ENCODE measurements around the gene PSMB10. TPM values are rescaled to one million over a fixed set of nuclear protein-coding genes. Genes with fewer than 3 reads are reported as not detected.

PSMB10 gene
- 10 to 100 TPM; 63.9 to 66.4 TPM for total RNA-seq

DNA sequence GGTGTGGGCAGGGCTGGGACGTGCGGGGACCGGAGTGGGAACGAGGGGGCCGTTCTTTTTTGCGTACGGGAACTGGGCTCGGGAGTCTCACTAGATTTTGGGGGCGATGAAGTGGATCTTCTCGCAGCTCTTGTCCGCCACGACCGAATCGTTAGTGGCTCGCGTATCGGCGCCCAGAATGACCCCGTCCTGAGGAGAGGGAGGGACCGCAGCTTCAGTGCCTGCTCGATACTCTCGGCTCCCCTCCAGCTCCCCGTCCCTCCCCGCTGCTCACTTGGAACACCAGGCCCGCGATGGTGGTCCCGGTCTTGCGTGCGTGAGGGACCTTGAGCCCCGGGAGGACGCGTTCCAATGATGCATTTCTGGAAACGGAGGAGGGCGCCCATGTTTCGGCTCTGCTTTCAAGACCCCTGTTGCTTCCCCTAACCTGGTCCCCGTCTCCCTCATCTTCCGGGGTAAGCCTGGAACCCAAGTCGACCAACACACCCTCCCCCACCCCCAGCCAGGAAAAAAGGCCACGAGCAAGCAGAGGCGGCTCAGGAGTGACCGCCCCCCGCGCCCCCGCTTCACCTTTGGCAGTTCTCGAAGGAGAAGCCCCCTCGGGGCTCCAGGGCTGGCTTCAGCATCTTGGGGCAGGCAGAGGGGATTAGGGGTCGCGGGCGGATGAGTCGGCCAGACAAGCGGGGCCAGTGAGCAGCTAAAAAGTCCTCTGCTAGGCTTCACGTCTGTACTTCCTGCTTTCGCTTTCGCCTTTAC, at the start of gene PSMB10:
TSS of gene PSMB10 (minus strand) at position 727 of the 756 bp plus-strand sequence. CDS start at position 626, 101 bp downstream.

DNA sequence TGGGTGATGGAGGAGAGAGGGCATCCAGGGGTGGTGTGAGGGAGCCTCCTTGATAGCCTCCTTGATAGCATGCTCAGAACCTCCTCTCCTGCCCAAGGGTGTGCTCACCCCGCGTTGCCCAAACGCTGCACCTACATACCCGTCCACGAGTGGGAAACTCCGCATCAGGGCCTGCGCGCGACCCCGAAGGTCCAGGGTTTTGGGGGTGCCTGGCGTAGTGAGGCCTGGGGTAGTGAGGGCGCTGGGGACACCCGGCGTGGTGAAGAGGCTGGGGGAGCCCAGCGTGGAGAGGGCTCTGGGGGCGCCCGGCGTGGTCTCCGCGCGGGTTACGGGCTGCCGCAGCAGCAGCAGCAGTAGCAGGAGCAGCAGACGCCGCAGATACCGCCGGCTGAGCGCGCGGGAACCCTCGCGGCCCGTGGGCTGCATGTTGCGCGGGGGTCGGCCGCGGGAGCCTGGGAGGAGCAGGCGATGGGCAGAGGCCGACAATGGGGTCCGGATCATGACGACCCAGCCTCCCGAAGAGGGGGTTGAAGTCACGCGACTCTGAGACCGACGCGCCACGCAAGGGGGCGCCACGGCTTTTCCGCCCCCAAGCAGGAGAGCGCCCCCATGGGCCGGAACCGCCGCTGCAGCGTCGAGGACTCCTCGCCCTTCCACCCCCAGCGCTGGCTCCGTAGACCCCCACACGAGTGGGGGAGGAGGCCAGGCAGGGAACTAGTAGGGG, 43.5 kb upstream of the PSMB10 start, which contains the start of gene DPEP3:
TSS of gene DPEP3 (minus strand) at position 545 of the 724 bp plus-strand sequence. CDS start at position 426, 119 bp downstream.

DNA sequence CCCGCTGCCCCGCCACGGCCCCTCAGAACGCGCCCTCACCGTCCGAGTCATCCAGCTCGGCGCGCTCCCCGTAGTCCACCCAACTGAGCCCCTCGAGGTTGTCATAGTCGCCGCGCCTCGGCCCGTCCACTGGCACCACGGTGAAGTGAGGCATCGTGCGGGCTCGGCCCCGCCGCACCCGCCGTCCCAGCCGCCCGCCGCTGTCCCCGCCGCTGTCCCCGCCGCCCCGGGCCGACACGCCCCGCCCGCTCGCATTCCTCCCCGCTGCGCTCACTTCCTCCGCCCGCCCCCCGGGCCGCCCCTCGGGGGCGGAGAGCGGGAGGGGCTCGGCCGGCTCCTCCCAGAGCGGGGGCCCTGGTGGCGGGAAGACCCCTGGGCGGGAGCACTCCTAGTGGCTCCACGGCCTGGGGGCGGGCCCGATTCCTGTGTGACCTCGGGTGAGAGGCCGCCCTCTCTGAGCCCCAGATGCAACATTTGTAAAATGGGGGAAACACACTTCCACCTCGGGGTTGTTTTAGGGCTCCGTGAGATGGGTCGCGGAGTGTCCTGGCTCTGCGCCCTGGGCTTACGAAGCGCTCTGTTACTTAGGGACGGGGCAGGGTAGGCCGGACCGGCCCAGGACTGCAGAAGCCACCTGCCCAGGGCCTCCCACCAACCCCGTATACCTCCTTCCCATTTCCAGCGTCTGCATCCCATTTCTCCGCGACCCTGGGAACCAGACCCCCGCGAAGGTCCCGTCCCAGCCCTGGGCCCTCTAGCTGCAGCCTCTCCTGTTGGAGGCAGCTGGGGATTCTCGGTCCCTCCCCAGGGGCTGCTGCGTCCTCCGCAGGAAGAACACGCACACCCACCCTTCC, 32.0 kb upstream of the PSMB10 start, which contains the start of gene SLC12A4:
TSS of gene SLC12A4 (minus strand) at position 238 of the 854 bp plus-strand sequence. CDS start at position 154, 84 bp downstream.

DNA sequence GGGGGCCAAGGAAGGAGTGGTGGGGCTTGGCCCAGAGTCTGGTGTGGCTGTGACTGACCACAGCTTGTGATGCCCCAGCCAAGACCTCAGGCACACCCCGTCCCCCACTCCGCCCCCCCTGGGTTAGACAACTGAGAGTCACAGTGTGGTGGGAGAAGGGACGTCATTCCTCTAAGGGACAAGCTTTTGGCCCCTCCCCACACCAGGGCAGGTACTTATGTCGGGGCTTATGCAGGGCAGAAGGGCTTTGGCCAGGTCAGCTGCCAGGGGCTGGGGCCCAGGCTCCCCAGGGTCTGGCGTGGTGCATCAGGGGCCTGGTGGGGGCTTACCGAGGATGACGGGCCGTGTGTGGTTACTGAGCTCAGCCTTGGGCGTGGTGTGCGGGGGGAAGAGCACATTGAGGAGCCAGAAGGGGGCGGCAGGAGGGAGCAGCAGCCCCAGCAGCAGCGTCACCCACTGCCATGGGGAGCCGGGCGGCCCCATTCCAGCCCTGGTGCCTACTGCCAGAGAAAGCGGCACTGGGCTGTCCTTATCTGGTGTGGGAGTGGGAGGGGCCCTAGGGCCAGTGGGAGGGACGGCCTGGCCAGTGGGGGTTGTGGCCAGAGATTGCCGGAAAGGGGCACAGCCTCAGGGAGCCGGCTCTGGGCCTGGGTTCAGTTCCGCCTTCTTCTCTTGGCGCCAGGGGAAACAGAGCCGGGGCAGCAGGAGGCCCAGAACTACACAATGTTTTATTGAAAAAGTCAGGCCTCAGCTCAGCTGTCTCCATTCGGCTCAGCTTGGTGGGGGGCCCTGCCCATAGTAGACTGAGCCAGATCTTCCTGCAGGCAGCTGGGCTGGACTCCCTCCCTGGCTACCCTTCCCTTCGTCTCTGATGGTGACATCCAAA, 7.2 kb upstream of the PSMB10 start, which contains the start of gene LCAT:
TSS of gene LCAT (minus strand) at position 502 of the 886 bp plus-strand sequence. CDS start at position 483, 19 bp downstream.

DNA sequence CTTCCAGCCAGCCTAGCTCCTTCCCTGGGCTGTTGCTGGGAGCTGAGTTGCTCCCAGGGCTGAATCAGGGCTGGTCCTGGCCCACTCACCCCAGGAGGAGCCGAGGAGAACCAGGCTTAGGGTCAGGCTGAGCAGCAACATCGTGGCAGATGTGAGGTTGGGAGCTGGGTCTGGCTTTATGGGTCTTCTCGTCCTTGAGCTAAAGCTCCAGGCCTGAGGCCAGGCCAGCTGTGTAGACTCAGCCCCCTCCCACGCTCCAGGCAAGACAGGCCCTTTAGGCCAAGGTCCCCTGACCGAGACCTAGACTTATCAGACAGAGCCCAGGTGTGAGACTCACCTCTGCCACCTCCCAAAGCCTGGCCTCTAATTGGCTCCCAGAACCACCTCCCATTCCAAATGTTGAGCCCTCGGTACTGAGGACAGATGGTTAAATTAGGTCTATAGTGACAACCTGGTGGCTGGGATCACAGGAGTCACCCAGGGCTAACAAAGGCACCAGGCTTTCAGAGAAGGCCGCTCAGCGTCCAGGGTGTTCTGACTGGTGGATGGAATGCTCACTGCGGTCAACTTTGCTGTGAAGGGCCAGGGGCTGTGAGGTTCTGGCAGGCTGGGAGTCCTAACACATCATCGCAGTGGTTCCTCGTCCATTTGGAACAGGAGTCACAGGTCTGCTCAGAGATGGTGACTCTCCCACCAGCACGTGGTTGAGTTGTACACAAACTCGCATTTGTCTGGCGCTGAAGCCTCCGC, 4.8 kb downstream of the PSMB10 start, which contains the start of gene CTRL:
TSS of gene CTRL (minus strand) at position 151 of the 750 bp plus-strand sequence. CDS start at position 141, 10 bp downstream.

DNA sequence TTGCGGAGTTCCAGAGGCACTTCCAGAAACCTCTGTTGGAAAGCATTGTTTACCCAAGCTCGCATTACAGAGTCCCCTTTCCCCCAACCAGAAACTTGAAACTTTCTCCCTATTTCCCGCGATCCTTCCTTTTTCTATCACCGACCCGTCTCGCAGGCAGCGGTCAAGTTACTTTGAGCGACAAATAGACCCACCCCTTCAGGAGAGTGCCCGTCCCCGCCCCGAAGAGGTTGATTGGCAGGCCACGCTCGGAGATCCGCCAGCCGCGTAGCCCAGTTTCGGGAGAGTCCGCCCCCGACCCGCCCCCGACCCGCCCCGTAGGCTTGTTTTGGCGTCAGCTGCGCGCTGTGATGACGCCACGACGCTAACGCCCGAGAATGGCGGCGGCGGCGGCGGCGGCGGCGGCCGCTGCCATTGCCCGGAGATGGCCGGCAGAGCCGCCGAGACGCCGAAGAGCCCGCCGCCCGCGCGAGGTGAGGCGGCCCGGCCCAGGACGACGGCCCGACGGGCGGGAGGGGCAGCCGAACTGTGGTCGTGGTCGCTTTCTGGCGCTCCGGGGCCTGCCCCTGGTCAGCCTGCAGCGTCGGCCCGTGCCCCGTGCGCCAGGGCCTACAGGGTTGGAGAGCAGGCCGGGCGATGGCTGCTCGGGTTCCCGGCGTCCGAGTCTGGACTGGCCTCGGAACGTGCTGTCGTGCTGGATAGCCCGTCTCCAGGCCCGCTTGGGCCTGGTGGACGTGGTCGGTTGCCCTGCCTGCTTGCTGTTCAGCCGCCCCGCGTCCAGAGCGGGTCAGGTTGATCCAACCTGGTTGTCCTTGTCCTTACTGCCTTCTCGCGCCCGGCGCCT, 43.5 kb downstream of the PSMB10 start, which contains the start of gene PSKH1:
TSS of gene PSKH1 (plus strand) at position 356 of the 844 bp plus-strand sequence. CDS start 15,496 bp downstream, outside the sequence.

DNA sequence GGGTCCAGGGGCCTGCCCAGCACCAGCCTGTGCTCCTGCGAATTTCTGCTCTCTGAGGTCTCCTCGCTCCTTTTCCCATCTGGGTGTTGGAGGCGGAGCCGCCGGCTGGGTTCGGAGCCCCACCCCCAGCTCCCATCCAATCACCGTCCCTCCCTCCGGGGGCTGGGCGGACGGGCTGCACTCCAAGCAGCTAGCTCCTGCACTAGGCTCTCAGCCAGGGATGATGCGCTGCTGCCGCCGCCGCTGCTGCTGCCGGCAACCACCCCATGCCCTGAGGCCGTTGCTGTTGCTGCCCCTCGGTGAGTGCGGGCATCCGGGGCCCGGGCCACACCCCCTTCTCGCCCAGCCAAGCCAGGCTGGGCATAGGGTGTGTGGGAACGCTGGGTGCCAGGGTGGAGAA, 52.0 kb downstream of the PSMB10 start, which contains the start of gene NRN1L:
TSS of gene NRN1L (plus strand) at position 202 of the 400 bp plus-strand sequence. CDS start at position 221, 19 bp downstream.

Small RNAs within 50 kb of the gene (small RNA-seq; reads per million reads assigned to genes)
- 0 reads per million in 2 donors for gene NRN1L

Other genes with a start within 250 kb of the PSMB10 start
- gene GFOD2, start 217.5 kb downstream of the PSMB10 start, total RNA-seq: 10 to 100 TPM in 1 of 2 donors, 1 to 10 TPM in 1; 10.0 to 16.3 TPM
- 10 to 100 TPM; 13.8 to 14.0 TPM for gene RANBP10, start 130.3 kb downstream of the PSMB10 start, total RNA-seq
- gene TSNAXIP1, start 130.0 kb downstream of the PSMB10 start, total RNA-seq: under 1 TPM; 0.67 to 0.69 TPM
- 10 to 100 TPM; 26.5 to 40.0 TPM for gene THAP11, start 94.5 kb downstream of the PSMB10 start, total RNA-seq
- 100 to 1,000 TPM; 317 to 429 TPM for gene NUTF2, start 89.9 kb downstream of the PSMB10 start, total RNA-seq
- gene CENPT, start 89.2 kb downstream of the PSMB10 start, total RNA-seq: 10 to 100 TPM; 20.3 to 29.0 TPM
- 10 to 100 TPM; 55.7 to 64.9 TPM for gene EDC4, start 63.8 kb downstream of the PSMB10 start, total RNA-seq
- under 1 TPM in 1 of 2 donors, not detected in 1; 0.34 TPM for gene NRN1L, start 52.0 kb downstream of the PSMB10 start, total RNA-seq
- 10 to 100 TPM; 19.6 to 24.1 TPM for gene PSKH1, start 43.6 kb downstream of the PSMB10 start, total RNA-seq
- gene CTRL, start 5.0 kb downstream of the PSMB10 start, total RNA-seq: 1 to 10 TPM in 1 of 2 donors, not detected in 1; 1.3 TPM
- 1 to 10 TPM; 1.0 to 1.7 TPM for gene LCAT, start 7.3 kb upstream of the PSMB10 start, total RNA-seq
- gene SLC12A4, start 31.8 kb upstream of the PSMB10 start, total RNA-seq: 10 to 100 TPM; 25.3 to 25.5 TPM
- not detected for gene DPEP3, start 43.6 kb upstream of the PSMB10 start, total RNA-seq
- gene DPEP2, start 62.6 kb upstream of the PSMB10 start, total RNA-seq: not detected
- gene DPEP2NB, start 79.1 kb upstream of the PSMB10 start, total RNA-seq: not detected
- gene DDX28, start 86.4 kb upstream of the PSMB10 start, total RNA-seq: 10 to 100 TPM; 17.6 to 19.6 TPM
- 10 to 100 TPM; 14.1 to 24.6 TPM for gene DUS2, start 86.4 kb upstream of the PSMB10 start, total RNA-seq
- gene NFATC3, start 148.5 kb upstream of the PSMB10 start, total RNA-seq: 10 to 100 TPM; 20.3 to 31.3 TPM

Data from melanocyte of skin (primary cell).